HCT116 (cell line): ENCODE data around the gene AKR1C4.

Experiments used
- CEBPB ChIP-seq: IDR thresholded peaks from 2 replicates; pipeline ENCODE4 v1.6.1; 2012; ENCODE audit warnings: low read depth
- EGR1 ChIP-seq: IDR thresholded peaks from 2 replicates; pipeline ENCODE4 v1.6.1; 2012; ENCODE audit warnings: low read depth
- ELF1 ChIP-seq: IDR thresholded peaks from 2 replicates; pipeline ENCODE4 v1.6.1; 2012; ENCODE audit warnings: low read depth, borderline replicate concordance
- EZH2 ChIP-seq: fragments of 200-600 bp; sonication (generic); IDR thresholded peaks from 2 replicates; pipeline ENCODE4 v1.6.1; 2017; ENCODE audit warnings: antibody characterized with exemption, mixed run types
- EZH2phosphoT487 ChIP-seq: fragments of 200-600 bp; IDR thresholded peaks from 2 replicates; pipeline ENCODE4 v1.6.1; 2018; ENCODE audit warnings: antibody characterized with exemption, borderline replicate concordance
- POLR2A ChIP-seq: IDR thresholded peaks from 2 replicates; pipeline ENCODE4 v1.7.0; 2011; ENCODE audit warnings: borderline replicate concordance; ENCODE audit not compliant: insufficient read depth, insufficient read length; ENCODE audit errors: extremely low read depth
- POLR2AphosphoS5 ChIP-seq: IDR thresholded peaks from 2 replicates; pipeline ENCODE4 v1.6.1; 2011; ENCODE audit warnings: mild to moderate bottlenecking, low read depth, low read length, moderate library complexity
- RAD21 ChIP-seq: IDR thresholded peaks from 2 replicates; pipeline ENCODE4 v1.6.1; 2012; ENCODE audit warnings: low read depth, mild to moderate bottlenecking
- SP1 ChIP-seq: IDR thresholded peaks from 2 replicates; pipeline ENCODE4 v1.6.1; 2012; ENCODE audit warnings: low read depth
- YY1 ChIP-seq: IDR thresholded peaks from 2 replicates; pipeline ENCODE4 v1.6.1; 2011; ENCODE audit warnings: low read length, low read depth, moderate library complexity, mild to moderate bottlenecking; ENCODE audit not compliant: insufficient replicate concordance; ENCODE audit errors: extremely low read depth
- ZNF274 ChIP-seq: fragments of 200-500 bp; sonication (Bioruptor generic); IDR thresholded peaks from 2 replicates; pipeline ENCODE4 v1.6.1; 2014; ENCODE audit warnings: mild to moderate bottlenecking, low read depth, low read length, inconsistent platforms
- TF ChIP-seq, protein P1 (sequence below), 3 experiments: fragments of 200-600 bp in 1 of 3; sonication (generic) in 1 of 3; IDR thresholded peaks in 2 of 3; conservative IDR thresholded peaks in 1 of 3; 2 replicates each; pipeline ENCODE4 v1.5.1; 2012 to 2017; ENCODE audit warnings: low read depth in 2 of 3, low read length in 2 of 3, antibody characterized with exemption in 1 of 3, borderline replicate concordance in 1 of 3, control low read depth in 1 of 3, mild to moderate bottlenecking in 1 of 3, mixed read lengths in 1 of 3, mixed run types in 1 of 3, moderate library complexity in 1 of 3; ENCODE audit not compliant: insufficient read depth in 1 of 3

DNA sequence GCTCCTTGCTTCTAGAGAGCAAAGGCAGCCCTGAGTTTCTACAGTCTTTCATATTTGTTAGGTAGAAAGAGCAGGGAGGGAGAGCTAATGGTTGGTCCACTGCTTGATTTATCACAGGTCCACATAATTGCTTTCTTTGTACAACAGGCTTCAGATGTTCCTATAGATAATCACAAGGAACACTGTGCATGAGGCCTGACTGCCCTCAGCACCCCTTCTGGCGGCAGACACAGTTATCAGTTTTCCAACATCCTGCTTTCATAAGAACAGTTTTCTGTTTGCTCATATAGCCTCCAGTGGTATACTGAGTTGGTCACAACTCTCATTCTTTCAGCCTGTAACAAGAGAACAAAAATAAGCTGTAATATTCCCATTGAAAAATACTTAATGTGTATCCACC lies 69.7 kb downstream of the AKR1C4 start:
- TF ChIP-seq, protein P1, sequence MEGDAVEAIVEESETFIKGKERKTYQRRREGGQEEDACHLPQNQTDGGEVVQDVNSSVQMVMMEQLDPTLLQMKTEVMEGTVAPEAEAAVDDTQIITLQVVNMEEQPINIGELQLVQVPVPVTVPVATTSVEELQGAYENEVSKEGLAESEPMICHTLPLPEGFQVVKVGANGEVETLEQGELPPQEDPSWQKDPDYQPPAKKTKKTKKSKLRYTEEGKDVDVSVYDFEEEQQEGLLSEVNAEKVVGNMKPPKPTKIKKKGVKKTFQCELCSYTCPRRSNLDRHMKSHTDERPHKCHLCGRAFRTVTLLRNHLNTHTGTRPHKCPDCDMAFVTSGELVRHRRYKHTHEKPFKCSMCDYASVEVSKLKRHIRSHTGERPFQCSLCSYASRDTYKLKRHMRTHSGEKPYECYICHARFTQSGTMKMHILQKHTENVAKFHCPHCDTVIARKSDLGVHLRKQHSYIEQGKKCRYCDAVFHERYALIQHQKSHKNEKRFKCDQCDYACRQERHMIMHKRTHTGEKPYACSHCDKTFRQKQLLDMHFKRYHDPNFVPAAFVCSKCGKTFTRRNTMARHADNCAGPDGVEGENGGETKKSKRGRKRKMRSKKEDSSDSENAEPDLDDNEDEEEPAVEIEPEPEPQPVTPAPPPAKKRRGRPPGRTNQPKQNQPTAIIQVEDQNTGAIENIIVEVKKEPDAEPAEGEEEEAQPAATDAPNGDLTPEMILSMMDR (IDR thresholded peaks at IDR 0.05 in 2 of 3, conservative IDR thresholded peaks at IDR 0.05 in 1 of 3; ENCODE audit: borderline replicate concordance in 1 of 3, insufficient read depth in 1 of 3, low read depth in 2 of 3, low read length in 2 of 3): no peak
- no peak for TF ChIP-seq CEBPB
- no peak for TF ChIP-seq EZH2
- no peak for TF ChIP-seq SP1
- TF ChIP-seq POLR2AphosphoS5: no peak
- TF ChIP-seq YY1: no peak
- TF ChIP-seq EZH2phosphoT487: no peak
- TF ChIP-seq POLR2A: no peak
- TF ChIP-seq EGR1: no peak
- TF ChIP-seq RAD21: no peak
- TF ChIP-seq ELF1: no peak
- no peak for TF ChIP-seq ZNF274
